RWPE1 (cell line): Measurements from ENCODE around the gene CST9.

Experiments
- CTCF ChIA-PET: fragments of 350-600 bp; sonication (Branson Sonifier 250); formaldehyde crosslinking; extraction: SDS; loops from one replicate; lab custom pipeline; 2021; lab: Yijun Ruan, JAX
- POLR2A ChIA-PET: fragments of 400-600 bp; formaldehyde crosslinking; extraction: SDS; loops from one replicate; lab custom pipeline; 2020; ENCODE audit warnings: antibody characterized with exemption; ENCODE audit not compliant: low non-redundant PET; lab: Yijun Ruan, JAX
- DNase-seq: peaks from one replicate; pipeline ENCODE4 v3.0.0; 2012; ENCODE audit warnings: low spot score
- H3K27ac ChIP-seq: fragments of 450-650 bp; 2 replicates; pipeline ENCODE4 v1.5.1; 2017
- TF ChIP-seq, protein P1 (sequence below): fragments of 450-650 bp; conservative IDR thresholded peaks from 2 replicates; pipeline ENCODE4 v1.5.1; 2017; ENCODE audit warnings: low read depth, mild to moderate bottlenecking

The CST9 gene

DNA sequence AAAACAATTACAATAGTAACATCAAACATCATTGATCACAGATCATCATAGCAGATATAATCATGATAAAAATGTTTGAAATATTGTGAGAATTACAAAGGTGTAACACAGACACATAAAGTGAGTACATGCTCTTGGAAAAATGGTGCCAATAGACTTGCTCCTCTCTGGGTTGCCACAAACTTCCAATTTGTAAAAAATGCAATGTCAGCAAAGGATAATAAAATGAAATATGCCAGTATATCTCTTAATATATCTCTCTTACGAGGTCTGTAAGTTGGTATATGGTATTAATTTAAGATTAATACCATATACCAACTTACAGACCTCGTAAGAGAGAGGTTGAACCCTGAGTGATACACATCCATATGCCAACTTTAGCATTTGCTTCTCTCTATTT is 45.4 kb upstream of the CST9 start:
- TF ChIP-seq, protein P1, sequence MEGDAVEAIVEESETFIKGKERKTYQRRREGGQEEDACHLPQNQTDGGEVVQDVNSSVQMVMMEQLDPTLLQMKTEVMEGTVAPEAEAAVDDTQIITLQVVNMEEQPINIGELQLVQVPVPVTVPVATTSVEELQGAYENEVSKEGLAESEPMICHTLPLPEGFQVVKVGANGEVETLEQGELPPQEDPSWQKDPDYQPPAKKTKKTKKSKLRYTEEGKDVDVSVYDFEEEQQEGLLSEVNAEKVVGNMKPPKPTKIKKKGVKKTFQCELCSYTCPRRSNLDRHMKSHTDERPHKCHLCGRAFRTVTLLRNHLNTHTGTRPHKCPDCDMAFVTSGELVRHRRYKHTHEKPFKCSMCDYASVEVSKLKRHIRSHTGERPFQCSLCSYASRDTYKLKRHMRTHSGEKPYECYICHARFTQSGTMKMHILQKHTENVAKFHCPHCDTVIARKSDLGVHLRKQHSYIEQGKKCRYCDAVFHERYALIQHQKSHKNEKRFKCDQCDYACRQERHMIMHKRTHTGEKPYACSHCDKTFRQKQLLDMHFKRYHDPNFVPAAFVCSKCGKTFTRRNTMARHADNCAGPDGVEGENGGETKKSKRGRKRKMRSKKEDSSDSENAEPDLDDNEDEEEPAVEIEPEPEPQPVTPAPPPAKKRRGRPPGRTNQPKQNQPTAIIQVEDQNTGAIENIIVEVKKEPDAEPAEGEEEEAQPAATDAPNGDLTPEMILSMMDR, result no peak
- ChIA-PET POLR2A (no interaction called here), CTCF (no interaction called here)
- H3K27ac ChIP-seq, result no peak overlapping the region
- no peak for DNase-seq

DNA sequence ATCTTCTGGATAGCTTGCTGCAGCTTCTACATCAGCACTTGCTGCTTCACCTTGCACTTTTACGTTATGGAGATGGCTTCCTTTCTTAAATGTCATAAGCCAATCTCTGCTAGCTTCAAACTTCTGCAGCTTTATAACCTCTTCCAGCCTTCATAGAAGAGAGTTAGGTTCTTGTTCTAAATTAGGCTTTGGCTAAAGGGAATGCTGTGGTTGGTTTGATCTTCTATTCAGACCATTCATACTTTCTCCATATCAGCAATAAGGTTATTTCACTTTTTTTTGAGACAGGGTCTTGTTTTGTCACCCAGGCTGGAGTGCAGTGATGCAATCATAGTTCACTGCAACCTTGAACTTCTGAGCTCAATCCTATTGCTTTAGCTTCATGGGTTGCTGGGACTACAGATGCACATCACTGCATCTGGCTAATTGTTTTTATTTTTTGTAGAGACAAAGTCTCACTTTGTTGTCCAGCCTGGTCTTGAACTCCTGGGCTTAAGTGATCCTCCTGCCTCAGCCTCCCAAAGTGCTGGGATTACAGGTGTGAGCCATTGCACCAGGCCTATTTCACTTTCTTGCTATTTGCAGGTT is 44.2 kb upstream of the CST9 start:
- ChIA-PET CTCF (interaction anchor here (1.3 kb wide), 1 partner anchor 16 kb away, joined by 4 read pairs; no protein-coding TSS in a partner anchor), POLR2A (no interaction called here)
- H3K27ac ChIP-seq, result no peak overlapping the region
- no peak for DNase-seq
- TF ChIP-seq, protein P1, result no peak

DNA sequence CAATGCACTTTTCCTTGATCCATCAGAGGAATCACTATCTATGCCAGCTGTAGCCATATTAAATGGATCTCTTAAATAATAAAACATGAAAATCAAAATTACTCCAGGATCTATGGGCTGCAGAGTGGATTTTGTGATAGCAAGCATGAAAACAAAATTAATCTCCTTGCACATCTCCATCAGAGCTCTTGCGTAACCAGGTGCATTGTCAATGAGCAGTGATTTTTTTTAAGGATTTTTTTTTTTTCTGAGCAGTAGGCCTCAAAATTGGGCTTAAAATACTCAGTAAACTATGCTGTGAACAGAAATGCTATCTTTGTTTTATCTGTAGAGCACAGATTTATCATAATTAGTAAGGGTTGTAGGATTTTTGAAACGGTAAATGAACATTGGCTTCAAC is 43.5 kb upstream of the CST9 start:
- POLR2A ChIA-PET, result no interaction called here

DNA sequence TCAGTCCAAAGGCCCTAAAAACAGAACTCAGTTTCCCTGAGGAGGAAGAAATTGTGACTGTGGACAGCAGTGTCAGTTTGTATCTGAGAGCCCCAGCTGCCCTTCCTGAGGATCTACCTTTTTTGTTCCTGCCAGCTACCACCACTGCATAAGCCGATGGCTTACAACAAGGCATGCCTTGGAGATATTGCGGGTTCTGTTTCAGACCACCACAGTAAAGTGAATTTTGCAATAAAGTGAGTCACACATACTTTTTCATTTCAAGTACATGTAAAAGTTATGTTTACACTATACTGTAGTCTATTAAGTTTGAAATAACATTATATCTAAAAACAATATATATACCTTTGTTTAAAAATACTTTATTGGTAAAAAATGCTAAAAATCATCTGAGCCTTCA is 41.6 kb upstream of the CST9 start:
- TF ChIP-seq, protein P1, result no peak
- H3K27ac ChIP-seq, result no peak overlapping the region
- no peak for DNase-seq
- ChIA-PET CTCF (no interaction called here), POLR2A (no interaction called here)

More for the DNA sequence above, 43.5 kb upstream of the CST9 start:
- CTCF ChIA-PET, result interaction anchor here (0.6 to 1.3 kb wide), 3 partner anchors 13 to 42 kb away, joined by 4 read pairs; no protein-coding TSS in a partner anchor
- DNase-seq, result no peak
- TF ChIP-seq, protein P1, result no peak
- no peak overlapping the region for H3K27ac ChIP-seq

DNA sequence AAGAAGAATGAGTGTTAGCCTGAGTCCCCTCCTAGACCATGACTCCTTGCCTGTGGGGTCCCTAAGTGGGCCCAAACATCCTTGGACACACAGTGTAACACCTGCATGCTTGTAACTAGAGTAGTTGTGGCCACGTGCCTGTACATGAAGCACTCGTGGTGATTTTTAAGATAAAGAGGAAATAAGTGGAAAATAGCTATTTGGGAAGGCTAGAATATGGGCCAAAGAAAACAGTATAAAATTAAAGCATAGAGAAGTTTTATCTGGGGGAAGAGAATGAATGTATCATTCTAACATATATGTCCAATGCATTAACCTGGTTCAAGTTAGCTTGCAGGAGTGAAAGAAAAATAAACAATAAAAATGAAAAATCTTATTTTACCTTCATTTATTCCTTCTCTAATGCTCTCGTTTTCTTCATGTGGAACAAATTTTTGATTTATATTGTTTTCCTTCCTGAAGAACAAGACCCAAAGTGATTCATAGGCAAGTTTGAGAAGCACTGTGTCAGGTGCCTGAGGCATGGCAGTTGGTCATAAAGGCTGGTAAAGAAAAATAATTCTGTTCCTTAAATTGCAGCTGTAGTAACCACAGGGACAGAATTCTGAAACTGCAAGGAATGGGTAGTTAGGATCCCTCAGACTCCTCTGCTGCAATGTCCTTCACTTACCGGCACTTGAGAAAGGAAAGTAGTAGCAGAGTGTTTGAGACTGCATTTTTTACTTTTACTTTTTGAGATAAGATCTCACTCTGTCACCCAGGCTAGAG is 40.6 kb upstream of the CST9 start:
- no peak overlapping the region for H3K27ac ChIP-seq
- TF ChIP-seq, protein P1, result no peak
- DNase-seq, result no peak
- CTCF ChIA-PET, result no interaction called here
- POLR2A ChIA-PET, result interaction anchor here (0.6 kb wide), 1 partner anchor 280 kb away, joined by 3 read pairs; no protein-coding TSS in a partner anchor

DNA sequence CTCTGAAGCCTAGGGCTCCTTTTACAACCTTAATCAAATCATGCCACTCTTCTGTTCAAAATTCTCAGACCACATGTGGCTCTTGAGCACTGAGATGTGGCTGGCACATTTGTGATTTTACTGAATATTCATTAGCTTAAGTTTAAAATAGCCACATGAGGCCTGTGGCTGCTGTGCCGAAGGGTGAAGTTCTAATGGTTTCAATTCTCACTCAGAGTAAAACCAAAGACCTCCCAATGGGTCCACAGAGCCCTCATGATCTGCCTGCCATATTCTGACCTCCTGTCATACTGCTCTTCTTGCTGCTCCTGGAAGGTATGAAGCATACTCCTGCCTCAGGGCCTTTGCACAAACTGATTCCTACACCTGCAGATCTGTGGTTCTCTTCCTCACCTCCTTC is 39.9 kb upstream of the CST9 start:
- ChIA-PET CTCF (no interaction called here), POLR2A (no interaction called here)
- TF ChIP-seq, protein P1, result no peak
- H3K27ac ChIP-seq, result no peak overlapping the region
- DNase-seq, result no peak
